T-helper 2 cell treated with Interferon-gamma antibody and Interleukin-4, amounts not matched to agents 5 μg/mL and 100 μg/mL, for 36 hours (primary cell): ENCODE results near the gene MFSD2B.
"Not testable (repeated sequence)": the region's sequence is repeated elsewhere in the genome, so short reads cannot be mapped to it uniquely, and the experiment has no call there.

ENCODE experiments used
- DNase-seq: peaks from one replicate; pipeline ENCODE4 v3.0.0; 2021; ENCODE audit warnings: low spot score
- H3K27ac Mint-ChIP-seq: one replicate; pipeline ENCODE4 v1.8.0; 2021; ENCODE audit warnings: mild to moderate bottlenecking, mixed read lengths
- H3K27me3 Mint-ChIP-seq: one replicate; pipeline ENCODE4 v1.8.0; 2021; ENCODE audit warnings: low read depth, mixed read lengths
- H3K36me3 Mint-ChIP-seq: one replicate; pipeline ENCODE4 v1.8.0; 2021; ENCODE audit warnings: low read depth, mixed read lengths
- H3K4me1 Mint-ChIP-seq: one replicate; pipeline ENCODE4 v1.8.0; 2021; ENCODE audit warnings: low read depth, mixed read lengths
- H3K4me3 Mint-ChIP-seq: one replicate; pipeline ENCODE4 v1.8.0; 2022; ENCODE audit warnings: mild to moderate bottlenecking, moderate library complexity, mixed read lengths
- H3K9me3 Mint-ChIP-seq: one replicate; pipeline ENCODE4 v1.8.0; 2021; ENCODE audit warnings: mixed read lengths

The MFSD2B gene

DNA sequence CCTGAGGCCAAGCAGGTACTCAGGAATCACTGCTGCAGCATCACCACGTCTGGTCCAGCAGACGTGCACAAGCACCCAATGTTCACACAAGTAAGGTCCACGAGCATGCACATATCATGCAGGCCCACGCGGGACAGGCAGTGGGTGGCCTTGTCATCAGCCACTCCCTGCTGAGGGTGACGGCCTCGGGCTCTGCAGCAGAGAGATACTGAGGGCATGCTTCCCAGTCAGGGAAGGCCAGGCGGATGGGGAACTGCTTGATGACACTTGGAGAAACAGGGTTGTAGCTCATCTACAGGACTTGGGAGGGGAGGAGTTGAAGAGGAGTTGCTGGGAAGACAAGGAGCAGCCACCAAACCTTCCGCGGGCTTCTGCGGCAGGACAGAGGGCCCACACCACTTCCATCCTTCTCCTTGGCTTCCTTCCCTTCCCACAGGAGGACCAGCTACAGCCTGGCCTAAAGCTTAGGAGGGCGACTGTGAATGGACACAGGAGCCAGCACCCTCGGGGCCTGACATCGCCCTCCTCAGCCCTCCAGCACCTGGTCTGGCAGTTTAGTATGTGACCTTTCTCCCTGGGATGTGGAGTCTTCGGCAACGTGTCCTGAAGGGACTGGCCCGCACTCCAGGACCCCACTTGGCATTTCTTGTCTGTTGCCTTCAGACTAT lies 15.2 kb downstream of the MFSD2B start:
- Mint-ChIP-seq H3K4me1 (no peaks in the 10 kb centered on the region), H3K36me3 (peaks cover 15% of the 10 kb centered on the region), H3K4me3 (no peak overlapping the region), H3K27me3 (no peaks in the 10 kb centered on the region), H3K27ac (no peak overlapping the region), H3K9me3 (no peaks in the 10 kb centered on the region)
- no peak for DNase-seq

- Mint-ChIP-seq H3K4me3 (no peak overlapping the region), H3K27ac (no peak overlapping the region), H3K4me1 (peaks cover 3% of the 10 kb centered on the region), H3K9me3 (no peaks in the 10 kb centered on the region), H3K36me3 (peaks cover 20% of the 10 kb centered on the region), H3K27me3 (no peaks in the 10 kb centered on the region)
- DNase-seq, result no peak
These were observed 16.3 kb downstream of the MFSD2B start for GRCh38 chr2:24026233-24026632.

DNA sequence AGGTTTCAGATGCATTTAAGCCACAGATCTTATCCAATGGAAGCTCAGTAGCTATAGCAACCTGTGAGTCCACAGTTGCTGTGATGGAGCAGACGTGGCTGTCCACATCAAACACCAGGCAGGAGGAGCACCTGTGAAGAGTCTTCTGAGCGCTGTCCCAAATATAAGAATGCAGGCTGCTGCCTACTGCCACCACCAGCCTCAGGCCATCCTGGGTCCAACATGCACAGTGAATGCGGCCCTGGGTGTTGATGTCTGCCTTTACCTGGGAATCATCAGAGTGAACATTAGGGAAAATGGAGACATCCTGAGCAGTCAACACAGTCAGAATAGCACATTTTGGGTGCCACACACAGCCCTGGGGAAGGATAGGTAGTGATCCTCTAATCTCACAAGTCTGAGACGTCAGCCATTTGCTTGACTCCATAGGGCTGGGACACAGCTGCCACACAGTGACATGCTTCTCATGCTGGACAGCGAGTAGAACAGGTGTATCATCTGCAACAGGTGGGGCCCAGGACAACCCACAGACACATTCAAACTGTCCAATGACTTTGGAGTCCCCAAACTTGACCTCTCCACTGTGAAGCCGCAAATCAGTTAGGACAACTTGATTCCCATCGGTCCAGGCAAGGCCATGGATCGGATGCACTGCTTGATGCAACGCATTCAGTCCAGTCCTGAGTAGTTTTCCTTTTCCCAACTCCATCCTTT lies 29.1 kb downstream of the MFSD2B start:
- DNase-seq, result no peak
- H3K27me3 Mint-ChIP-seq, result no peaks in the 10 kb centered on the region
- no peak overlapping the region for H3K27ac Mint-ChIP-seq
- peaks cover 10% of the 10 kb centered on the region for H3K4me1 Mint-ChIP-seq
- no peaks in the 10 kb centered on the region for H3K9me3 Mint-ChIP-seq
- peaks cover 16% of the 10 kb centered on the region for H3K36me3 Mint-ChIP-seq
- H3K4me3 Mint-ChIP-seq, result no peak overlapping the region

GRCh38 chr2:24040511-24040910 lies 30.6 kb downstream of the MFSD2B start:
- no peak overlapping the region for H3K27ac Mint-ChIP-seq
- no peak for DNase-seq
- peaks cover 11% of the 10 kb centered on the region for H3K4me1 Mint-ChIP-seq
- H3K9me3 Mint-ChIP-seq, result no peaks in the 10 kb centered on the region
- H3K36me3 Mint-ChIP-seq, result peaks cover 16% of the 10 kb centered on the region
- H3K27me3 Mint-ChIP-seq, result no peaks in the 10 kb centered on the region
- H3K4me3 Mint-ChIP-seq, result no peak overlapping the region

DNA sequence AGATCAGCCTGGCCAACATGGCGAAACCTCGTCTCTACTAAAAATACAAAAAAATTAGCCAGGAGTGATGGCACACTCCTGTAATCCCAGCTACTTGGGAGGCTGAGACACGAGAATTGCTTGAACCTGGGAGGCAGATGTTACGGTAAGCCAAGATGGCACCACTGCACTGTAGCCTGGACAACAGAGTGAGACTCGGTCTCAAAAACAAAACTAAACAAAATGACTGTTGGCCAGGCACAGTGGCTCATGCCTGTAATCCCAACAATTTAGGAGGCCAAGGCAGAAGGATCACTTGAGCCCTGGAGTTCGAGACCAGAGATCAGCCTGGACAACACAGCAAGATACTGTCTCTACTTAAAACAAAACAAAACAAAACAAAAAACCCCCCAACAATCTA lies 33.2 kb downstream of the MFSD2B start:
- H3K9me3 Mint-ChIP-seq, DNase-seq, H3K27ac Mint-ChIP-seq, H3K27me3 Mint-ChIP-seq, H3K4me3 Mint-ChIP-seq: not testable (repeated sequence)
- Mint-ChIP-seq H3K4me1 (peaks cover 21% of the 10 kb centered on the region), H3K36me3 (peaks cover 12% of the 10 kb centered on the region)

GRCh38 chr2:24045511-24046508 lies 35.9 kb downstream of the MFSD2B start:
- Mint-ChIP-seq H3K9me3 (no peaks in the 10 kb centered on the region), H3K4me3 (peak overlapping the region; percentile 100), H3K4me1 (peaks cover 21% of the 10 kb centered on the region), H3K36me3 (peaks cover 5% of the 10 kb centered on the region), H3K27ac (no peak overlapping the region), H3K27me3 (peaks cover 2% of the 10 kb centered on the region)
- no peak for DNase-seq

DNA sequence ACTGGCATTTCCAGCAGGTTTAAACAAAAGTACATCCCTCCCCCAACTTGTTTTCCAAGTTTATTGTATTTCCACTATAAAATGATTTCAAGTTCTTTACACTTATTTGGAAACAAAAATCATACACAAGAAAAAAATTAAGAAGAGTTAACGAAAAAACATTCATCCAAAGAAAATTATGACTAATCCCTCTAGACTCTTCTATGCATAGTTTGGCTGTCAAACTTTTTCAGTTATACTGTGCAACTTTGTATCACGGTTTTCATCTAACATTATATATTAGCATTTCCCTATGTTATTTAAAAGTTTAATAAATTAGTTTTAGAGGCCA lies 36.7 kb downstream of the MFSD2B start:
- H3K4me1 Mint-ChIP-seq, result peaks cover 21% of the 10 kb centered on the region
- H3K9me3 Mint-ChIP-seq, result no peaks in the 10 kb centered on the region
- no peak overlapping the region for H3K27ac Mint-ChIP-seq

GRCh38 chr2:24046930-24047702 lies 37.2 kb downstream of the MFSD2B start, which contains the start of gene WDCP:
Gene WDCP (minus strand): TSS chr2:24047391. CDS start chr2:24039494, 7,897 bp downstream.
- DNase-seq, result peak; percentile 96
- Mint-ChIP-seq H3K9me3 (no peaks in the 10 kb centered on the region), H3K27ac (peak within 1 kb of the TSS; percentile 95), H3K4me3 (peak within 1 kb of the TSS; percentile 100), H3K4me1 (peaks cover 21% of the 10 kb centered on the region), H3K27me3 (peaks cover 2% of the 10 kb centered on the region), H3K36me3 (peaks cover 5% of the 10 kb centered on the region)

More for the DNA sequence above, 36.7 kb downstream of the MFSD2B start:
- Mint-ChIP-seq H3K27me3 (peaks cover 2% of the 10 kb centered on the region), H3K36me3 (peaks cover 5% of the 10 kb centered on the region), H3K4me3 (peak overlapping the region; percentile 100)
- no peak for DNase-seq

DNA sequence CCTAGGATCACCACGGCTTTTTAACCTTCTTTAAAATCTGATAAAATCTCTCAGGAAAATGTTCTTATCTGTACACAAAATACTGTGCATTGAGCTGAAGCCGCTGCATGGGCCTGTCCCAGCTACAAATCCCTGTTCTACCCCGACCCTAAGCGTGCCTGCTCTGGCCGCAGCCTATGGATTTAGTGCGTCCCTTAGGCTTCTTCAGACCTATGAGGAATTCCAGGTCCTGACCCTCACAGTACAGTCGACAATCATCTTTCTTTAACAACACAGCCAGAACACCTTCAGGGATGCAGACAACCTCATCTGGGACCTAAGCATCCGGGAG lies 37.8 kb downstream of the MFSD2B start:
- peak overlapping the region; percentile 100 for H3K4me3 Mint-ChIP-seq
- H3K9me3 Mint-ChIP-seq, result no peaks in the 10 kb centered on the region
- no peak for DNase-seq
- H3K4me1 Mint-ChIP-seq, result peaks cover 21% of the 10 kb centered on the region
- peak overlapping the region; percentile 95 for H3K27ac Mint-ChIP-seq
- H3K36me3 Mint-ChIP-seq, result peaks cover 5% of the 10 kb centered on the region
- peaks cover 2% of the 10 kb centered on the region for H3K27me3 Mint-ChIP-seq

- no peak for DNase-seq
- H3K27me3 Mint-ChIP-seq, result peaks cover 2% of the 10 kb centered on the region
- H3K36me3 Mint-ChIP-seq, result peaks cover 2% of the 10 kb centered on the region
- H3K27ac Mint-ChIP-seq, result peak overlapping the region; percentile 61
- H3K4me1 Mint-ChIP-seq, result peaks cover 19% of the 10 kb centered on the region
- H3K9me3 Mint-ChIP-seq, result no peaks in the 10 kb centered on the region
- peak overlapping the region; percentile 80 for H3K4me3 Mint-ChIP-seq
These were observed 39.0 kb downstream of the MFSD2B start for GRCh38 chr2:24048769-24049484.

DNA sequence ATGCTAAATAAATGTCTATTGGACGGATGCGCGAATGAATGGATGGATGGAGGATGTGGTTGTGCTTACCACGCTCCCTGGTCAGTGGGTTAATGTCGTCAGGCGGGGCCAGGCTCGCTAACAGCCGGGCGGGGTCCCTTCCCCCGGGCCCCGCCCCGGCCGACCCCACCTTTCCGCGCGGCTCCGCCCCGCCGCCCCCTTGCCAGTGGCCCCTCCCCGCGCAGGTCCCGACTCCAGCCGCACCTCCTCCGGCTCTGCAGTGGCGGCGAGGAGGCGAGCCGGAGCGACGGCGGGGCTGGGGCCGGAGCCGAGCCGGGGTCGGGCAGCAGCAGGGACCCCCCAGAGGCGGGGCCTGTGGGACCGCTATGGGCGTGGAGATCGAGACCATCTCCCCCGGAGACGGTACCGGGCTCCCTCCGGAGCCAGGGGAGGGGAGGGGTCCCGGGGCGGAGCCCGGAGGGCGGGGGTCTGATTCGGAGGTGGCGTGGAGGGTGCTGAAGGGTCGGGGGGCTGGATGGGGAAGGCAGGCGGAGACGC lies 39.7 kb downstream of the MFSD2B start, which contains the start of gene FKBP1B:
FKBP1B (plus strand) TSS at position 257 of the 537 bp plus-strand sequence; CDS start at position 366, 109 bp downstream.
- Mint-ChIP-seq H3K9me3 (no peaks in the 10 kb centered on the region), H3K27me3 (peaks cover 7% of the 10 kb centered on the region), H3K4me1 (peaks cover 20% of the 10 kb centered on the region), H3K27ac (peak within 1 kb of the TSS; percentile 61), H3K36me3 (peaks cover 2% of the 10 kb centered on the region), H3K4me3 (peak within 1 kb of the TSS; percentile 80)
- DNase-seq, result peak; percentile 47

- Mint-ChIP-seq H3K4me1 (peaks cover 18% of the 10 kb centered on the region), H3K27me3 (peaks cover 7% of the 10 kb centered on the region), H3K36me3 (peaks cover 2% of the 10 kb centered on the region), H3K27ac (no peak overlapping the region), H3K9me3 (no peaks in the 10 kb centered on the region), H3K4me3 (peak overlapping the region; percentile 48)
- DNase-seq, result no peak
These were observed 40.4 kb downstream of the MFSD2B start for GRCh38 chr2:24050041-24050979.
